Neuron (in vitro differentiated cells): Measurements from ENCODE around the gene CTNNA2.

Source experiments
- H2AFZ ChIP-seq: one replicate; pipeline ENCODE4 v1.6.1; 2013; ENCODE audit warnings: low read depth, mild to moderate bottlenecking, inconsistent platforms, low read length, moderate library complexity
- H3K27me3 ChIP-seq: one replicate; pipeline ENCODE4 v1.6.1; 2013; ENCODE audit warnings: low read length; ENCODE audit not compliant: insufficient read depth
- H3K36me3 ChIP-seq: one replicate; pipeline ENCODE4 v1.6.1; 2013; ENCODE audit warnings: low read length; ENCODE audit not compliant: insufficient read depth
- H3K4me1 ChIP-seq: one replicate; pipeline ENCODE4 v1.6.1; 2013; ENCODE audit warnings: low read length; ENCODE audit not compliant: insufficient read depth
- H3K4me3 ChIP-seq: 2 replicates; pipeline ENCODE4 v1.5.1; 2013; ENCODE audit warnings: mild to moderate bottlenecking, low read length, moderate library complexity
- H3K9me3 ChIP-seq: one replicate; pipeline ENCODE4 v1.6.1; 2013; ENCODE audit warnings: low read length

CTNNA2 gene

GRCh38 chr2:79686884-79687283, 174.0 kb downstream of the CTNNA2 start:
- no peaks in the 10 kb centered on the region for H3K27me3 ChIP-seq
- no peaks in the 10 kb centered on the region for H3K4me1 ChIP-seq
- H3K9me3 ChIP-seq, result no peaks in the 10 kb centered on the region
- H3K36me3 ChIP-seq, result no peaks in the 10 kb centered on the region
- H2AFZ ChIP-seq, result no peak overlapping the region
- no peak overlapping the region for H3K4me3 ChIP-seq

- no peak overlapping the region for H3K4me3 ChIP-seq
- H3K9me3 ChIP-seq, result no peaks in the 10 kb centered on the region
- no peaks in the 10 kb centered on the region for H3K36me3 ChIP-seq
- no peaks in the 10 kb centered on the region for H3K27me3 ChIP-seq
- no peak overlapping the region for H2AFZ ChIP-seq
- no peaks in the 10 kb centered on the region for H3K4me1 ChIP-seq
Measured at GRCh38 chr2:79695248-79695647, 182.4 kb downstream of the CTNNA2 start.

- H3K9me3 ChIP-seq, result no peaks in the 10 kb centered on the region
- no peaks in the 10 kb centered on the region for H3K27me3 ChIP-seq
- no peak overlapping the region for H2AFZ ChIP-seq
- H3K4me1 ChIP-seq, result no peaks in the 10 kb centered on the region
- no peak overlapping the region for H3K4me3 ChIP-seq
- no peaks in the 10 kb centered on the region for H3K36me3 ChIP-seq
Measured at GRCh38 chr2:79697200-79697599, 184.3 kb downstream of the CTNNA2 start.

GRCh38 chr2:79700651-79701050, 187.8 kb downstream of the CTNNA2 start:
- no peaks in the 10 kb centered on the region for H3K9me3 ChIP-seq
- no peak overlapping the region for H2AFZ ChIP-seq
- H3K27me3 ChIP-seq, result no peaks in the 10 kb centered on the region
- no peak overlapping the region for H3K4me3 ChIP-seq
- H3K4me1 ChIP-seq, result no peaks in the 10 kb centered on the region
- H3K36me3 ChIP-seq, result no peaks in the 10 kb centered on the region

- Histone ChIP-seq H3K27me3 (no peaks in the 10 kb centered on the region), H2AFZ (no peak overlapping the region), H3K4me3 (no peak overlapping the region), H3K9me3 (no peaks in the 10 kb centered on the region), H3K4me1 (no peaks in the 10 kb centered on the region), H3K36me3 (no peaks in the 10 kb centered on the region)
Measured at GRCh38 chr2:79702905-79703304, 190.1 kb downstream of the CTNNA2 start.

GRCh38 chr2:79711098-79711497, 198.2 kb downstream of the CTNNA2 start:
- Histone ChIP-seq H3K9me3 (no peaks in the 10 kb centered on the region), H3K27me3 (no peaks in the 10 kb centered on the region), H3K4me3 (no peak overlapping the region), H3K36me3 (no peaks in the 10 kb centered on the region), H3K4me1 (no peaks in the 10 kb centered on the region), H2AFZ (no peak overlapping the region)

GRCh38 chr2:79713131-79713785, 200.4 kb downstream of the CTNNA2 start:
- Histone ChIP-seq H3K4me1 (peaks cover 6% of the 10 kb centered on the region), H2AFZ (no peak overlapping the region), H3K27me3 (no peaks in the 10 kb centered on the region), H3K9me3 (no peaks in the 10 kb centered on the region), H3K4me3 (no peak overlapping the region), H3K36me3 (no peaks in the 10 kb centered on the region)

GRCh38 chr2:79714283-79714682, 201.4 kb downstream of the CTNNA2 start:
- no peaks in the 10 kb centered on the region for H3K27me3 ChIP-seq
- no peak overlapping the region for H2AFZ ChIP-seq
- H3K36me3 ChIP-seq, result no peaks in the 10 kb centered on the region
- no peak overlapping the region for H3K4me3 ChIP-seq
- H3K9me3 ChIP-seq, result no peaks in the 10 kb centered on the region
- peaks cover 6% of the 10 kb centered on the region for H3K4me1 ChIP-seq

- no peaks in the 10 kb centered on the region for H3K36me3 ChIP-seq
- no peaks in the 10 kb centered on the region for H3K9me3 ChIP-seq
- no peak overlapping the region for H3K4me3 ChIP-seq
- peaks cover 6% of the 10 kb centered on the region for H3K4me1 ChIP-seq
- no peak overlapping the region for H2AFZ ChIP-seq
- H3K27me3 ChIP-seq, result no peaks in the 10 kb centered on the region
Measured at GRCh38 chr2:79715338-79715737, 202.5 kb downstream of the CTNNA2 start.

GRCh38 chr2:79716266-79716665, 203.4 kb downstream of the CTNNA2 start:
- no peaks in the 10 kb centered on the region for H3K36me3 ChIP-seq
- peaks cover 6% of the 10 kb centered on the region for H3K4me1 ChIP-seq
- H2AFZ ChIP-seq, result no peak overlapping the region
- no peaks in the 10 kb centered on the region for H3K9me3 ChIP-seq
- no peaks in the 10 kb centered on the region for H3K27me3 ChIP-seq
- no peak overlapping the region for H3K4me3 ChIP-seq

- H3K9me3 ChIP-seq, result no peaks in the 10 kb centered on the region
- H3K36me3 ChIP-seq, result no peaks in the 10 kb centered on the region
- H3K27me3 ChIP-seq, result no peaks in the 10 kb centered on the region
- no peak overlapping the region for H2AFZ ChIP-seq
- no peak overlapping the region for H3K4me3 ChIP-seq
- H3K4me1 ChIP-seq, result peaks cover 6% of the 10 kb centered on the region
Measured at GRCh38 chr2:79717364-79718007, 204.6 kb downstream of the CTNNA2 start.

- peaks cover 2% of the 10 kb centered on the region for H3K9me3 ChIP-seq
- H3K4me1 ChIP-seq, result peaks cover 6% of the 10 kb centered on the region
- H3K36me3 ChIP-seq, result no peaks in the 10 kb centered on the region
- no peak overlapping the region for H3K4me3 ChIP-seq
- H3K27me3 ChIP-seq, result no peaks in the 10 kb centered on the region
- no peak overlapping the region for H2AFZ ChIP-seq
Measured at GRCh38 chr2:79721061-79721460, 208.2 kb downstream of the CTNNA2 start.

GRCh38 chr2:79721966-79722365, 209.1 kb downstream of the CTNNA2 start:
- Histone ChIP-seq H3K27me3 (no peaks in the 10 kb centered on the region), H3K4me3 (no peak overlapping the region), H2AFZ (no peak overlapping the region), H3K4me1 (peaks cover 6% of the 10 kb centered on the region), H3K36me3 (no peaks in the 10 kb centered on the region), H3K9me3 (peaks cover 2% of the 10 kb centered on the region)

GRCh38 chr2:79723830-79724229, 211.0 kb downstream of the CTNNA2 start:
- Histone ChIP-seq H2AFZ (no peak overlapping the region), H3K36me3 (no peaks in the 10 kb centered on the region), H3K4me1 (no peaks in the 10 kb centered on the region), H3K4me3 (no peak overlapping the region), H3K9me3 (peaks cover 2% of the 10 kb centered on the region), H3K27me3 (no peaks in the 10 kb centered on the region)
